G401 (cell line): ENCODE data around the gene GPR84. TPM values are rescaled to one million over a fixed set of nuclear protein-coding genes. Genes with fewer than 3 reads are reported as not detected.
"Not testable (repeated sequence)": the region's sequence is repeated elsewhere in the genome, so short reads cannot be mapped to it uniquely, and the experiment has no call there.

Source experiments
- DNase-seq: peaks from one replicate; pipeline ENCODE4 v3.0.0-alpha.2; 2015; ENCODE audit warnings: low spot score
- in situ Hi-C: cut with HindIII; loops from 2 replicates; pipeline ENCODE4 v1.10.0; 2016; ENCODE audit warnings: low sequenced_read_pairs, mixed read lengths
- total RNA-seq: library from RNA; depleted of rRNA; stranded (reverse); fragments of >200 nt; shearing (Covaris generic); gene quantifications from 2 replicates; pipeline ENCODE4 v1.2.3, GENCODE V29; 2014; rRNA removed

The GPR84 gene
- total RNA-seq, 1 experiment from 2014 or later = 1.0 TPM

DNA sequence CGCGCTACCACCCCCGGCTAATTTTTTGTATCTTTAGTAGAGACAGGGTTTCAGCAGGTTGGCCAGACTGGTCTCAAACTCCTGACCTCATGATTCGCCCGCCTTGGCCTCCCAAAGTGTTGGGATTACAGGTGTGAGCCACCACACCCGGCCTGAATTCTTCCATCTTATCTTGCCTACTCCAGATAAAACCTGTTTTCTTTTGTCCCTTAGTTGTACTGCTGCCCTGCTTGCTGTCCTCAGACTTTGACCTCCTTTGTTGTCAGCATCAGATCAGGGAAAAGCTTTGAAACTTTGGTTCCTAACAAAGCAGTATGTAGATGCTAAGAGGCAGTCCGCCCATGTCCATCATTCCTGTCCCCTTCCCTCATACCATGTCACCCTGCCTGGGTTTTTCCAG lies 23.4 kb downstream of the GPR84 start:
- in situ Hi-C loops = no loop called here
- DNase-seq = no peak

DNA sequence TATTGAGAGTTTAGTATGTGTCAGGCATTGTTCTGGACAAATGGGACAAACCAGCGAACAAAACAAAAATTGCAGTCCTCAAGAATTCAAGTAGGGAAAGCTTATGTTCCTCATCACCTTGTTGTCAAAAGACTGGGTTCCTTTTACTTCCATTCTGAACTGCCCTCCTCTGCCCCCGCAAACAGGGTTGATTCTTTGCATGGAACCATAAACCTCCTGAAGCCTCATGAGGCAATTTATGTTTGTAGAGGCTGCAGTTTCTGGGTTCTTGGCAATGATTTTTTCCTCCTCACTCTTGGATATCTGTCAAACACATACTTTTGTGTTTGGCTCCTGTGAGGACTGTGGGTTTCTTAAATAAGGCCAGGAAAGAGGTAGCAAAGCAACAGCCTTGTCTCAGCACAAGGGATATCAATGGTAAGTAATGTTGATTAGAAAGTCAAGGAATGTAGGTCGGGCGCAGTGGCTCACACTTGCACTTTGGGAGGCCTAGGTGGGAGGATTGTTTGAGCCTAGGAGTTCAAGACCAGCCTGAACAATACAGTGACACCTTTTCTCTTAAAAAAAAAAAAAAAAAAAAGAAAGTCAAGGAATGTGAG lies 25.5 kb downstream of the GPR84 start:
- in situ Hi-C loops = no loop called here
- no peak for DNase-seq

DNA sequence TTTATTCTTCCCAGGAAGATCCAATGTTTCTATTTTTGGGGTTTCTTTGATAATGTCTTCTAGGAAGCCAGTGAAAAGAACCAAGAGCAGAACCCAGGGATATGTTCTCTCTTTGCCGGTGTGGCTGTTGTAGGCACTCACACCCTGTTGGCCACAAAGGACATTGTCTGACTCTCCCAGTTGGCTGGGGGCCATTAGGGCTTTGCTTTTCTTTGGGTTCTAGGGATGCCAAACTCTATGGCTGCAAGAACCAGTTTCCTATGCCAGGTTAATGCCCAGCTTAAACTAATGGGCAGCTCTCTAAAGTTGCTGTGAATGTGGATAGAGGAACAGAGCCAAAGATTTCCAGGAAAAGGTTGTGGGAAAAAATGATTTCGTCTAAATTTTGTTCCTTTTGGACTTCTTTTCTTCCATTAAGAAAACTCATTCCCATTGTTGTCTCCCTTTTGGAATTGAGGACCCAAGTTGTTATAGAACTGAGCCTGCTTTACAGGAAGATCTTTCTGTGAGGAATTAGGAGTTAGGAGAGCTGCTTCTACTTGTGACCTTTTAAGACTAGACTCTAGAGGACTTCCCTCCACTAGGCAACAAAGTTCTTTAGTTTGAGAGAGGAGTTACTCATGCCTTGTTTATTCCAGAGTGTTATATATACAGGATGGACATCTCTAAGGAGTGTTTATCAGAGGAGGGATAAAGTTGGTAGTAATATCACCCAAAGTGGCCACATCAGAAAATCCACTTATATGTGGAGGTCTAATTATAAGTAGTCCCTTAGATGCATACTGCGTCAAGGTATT lies 26.2 kb downstream of the GPR84 start:
- in situ Hi-C loops = no loop called here
- DNase-seq = no peak

DNA sequence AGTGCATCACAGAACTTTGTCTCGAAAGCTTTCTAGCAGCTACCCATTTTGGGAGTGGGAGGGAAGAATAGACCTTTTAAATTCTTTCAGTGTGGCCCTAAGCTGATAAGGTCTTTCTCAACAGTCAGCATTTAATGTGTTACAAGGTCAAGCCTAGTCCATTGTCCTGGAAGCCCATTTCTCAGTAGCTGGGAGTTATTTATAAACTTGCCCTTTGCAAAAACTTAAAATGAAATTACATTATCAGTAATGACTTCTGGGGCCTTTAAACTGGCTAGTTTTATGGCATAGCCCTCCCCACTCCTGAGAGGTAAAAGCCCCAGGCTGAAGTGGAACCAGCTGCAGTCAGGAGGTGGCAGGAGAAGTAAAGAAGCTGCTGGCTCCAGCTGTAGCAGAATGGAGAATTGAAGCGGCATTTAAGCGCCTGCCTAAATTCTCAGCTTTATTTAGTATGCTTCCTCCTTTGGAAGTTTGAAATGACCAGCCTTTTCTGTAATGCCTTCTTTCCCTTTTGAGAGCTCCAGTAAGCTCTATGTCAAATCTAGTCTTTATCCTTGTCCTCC lies 26.9 kb downstream of the GPR84 start:
- in situ Hi-C loops = no loop called here
- DNase-seq = no peak

- DNase-seq = no peak
- in situ Hi-C loops = no loop called here
Observed at GRCh38 chr12:54333420-54334034, 30.8 kb downstream of the GPR84 start.

- in situ Hi-C loops = no loop called here
- DNase-seq = no peak
Observed at GRCh38 chr12:54331461-54331860, 32.8 kb downstream of the GPR84 start.

DNA sequence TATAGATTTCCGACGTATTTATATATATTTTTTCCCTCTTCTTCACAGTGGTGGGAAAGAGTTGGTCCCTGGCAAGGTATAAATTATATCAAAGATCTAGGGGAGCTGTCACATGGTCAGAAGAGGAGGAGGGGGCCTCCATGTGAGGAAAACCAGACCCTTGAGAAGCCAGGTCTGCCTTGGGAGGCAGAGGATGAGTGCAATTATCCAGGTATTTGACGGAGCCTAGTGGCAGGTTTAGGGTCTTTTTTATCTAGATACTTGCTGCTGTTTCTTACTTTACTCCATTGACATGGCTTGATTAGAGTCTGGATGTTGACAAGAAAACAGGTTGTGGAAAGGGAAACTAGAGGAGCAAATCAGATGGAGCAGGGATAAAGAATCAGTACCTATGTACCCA lies 33.8 kb downstream of the GPR84 start:
- in situ Hi-C loops = no loop called here
- DNase-seq = no peak

DNA sequence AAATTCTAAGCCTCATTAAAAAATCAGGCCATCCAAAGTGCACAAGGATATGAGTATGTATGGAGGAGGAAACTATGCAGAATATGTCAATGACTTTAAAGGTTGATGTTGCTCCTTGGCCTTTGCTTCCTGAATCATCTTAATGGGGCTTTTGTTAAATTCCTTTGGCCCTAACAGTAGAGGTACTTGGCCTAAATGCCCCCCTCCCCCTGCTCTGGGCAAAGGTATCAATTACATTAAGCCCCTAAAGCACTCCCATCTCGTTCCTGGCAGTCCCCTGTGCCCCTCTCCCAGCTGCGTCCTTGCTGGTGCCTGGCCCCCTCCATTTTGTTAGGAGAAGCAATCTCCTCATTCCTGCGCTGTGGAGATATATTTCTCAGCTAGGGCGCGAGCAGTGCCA lies 34.5 kb downstream of the GPR84 start:
- DNase-seq = peak; percentile 63
- in situ Hi-C loops = loop anchor here (5.0 kb wide), 1 partner anchor 37 kb away; no protein-coding TSS in a partner anchor

GRCh38 chr12:54328595-54329337 lies 35.5 kb downstream of the GPR84 start:
- DNase-seq = no peak
- in situ Hi-C loops = loop anchor here (5.0 kb wide), 1 partner anchor 36 kb away; no protein-coding TSS in a partner anchor

- DNase-seq = not testable (repeated sequence)
- in situ Hi-C loops = loop anchor here (5.0 kb wide), 1 partner anchor 33 kb away; no protein-coding TSS in a partner anchor
Observed at GRCh38 chr12:54325442-54326109, 38.7 kb downstream of the GPR84 start.

DNA sequence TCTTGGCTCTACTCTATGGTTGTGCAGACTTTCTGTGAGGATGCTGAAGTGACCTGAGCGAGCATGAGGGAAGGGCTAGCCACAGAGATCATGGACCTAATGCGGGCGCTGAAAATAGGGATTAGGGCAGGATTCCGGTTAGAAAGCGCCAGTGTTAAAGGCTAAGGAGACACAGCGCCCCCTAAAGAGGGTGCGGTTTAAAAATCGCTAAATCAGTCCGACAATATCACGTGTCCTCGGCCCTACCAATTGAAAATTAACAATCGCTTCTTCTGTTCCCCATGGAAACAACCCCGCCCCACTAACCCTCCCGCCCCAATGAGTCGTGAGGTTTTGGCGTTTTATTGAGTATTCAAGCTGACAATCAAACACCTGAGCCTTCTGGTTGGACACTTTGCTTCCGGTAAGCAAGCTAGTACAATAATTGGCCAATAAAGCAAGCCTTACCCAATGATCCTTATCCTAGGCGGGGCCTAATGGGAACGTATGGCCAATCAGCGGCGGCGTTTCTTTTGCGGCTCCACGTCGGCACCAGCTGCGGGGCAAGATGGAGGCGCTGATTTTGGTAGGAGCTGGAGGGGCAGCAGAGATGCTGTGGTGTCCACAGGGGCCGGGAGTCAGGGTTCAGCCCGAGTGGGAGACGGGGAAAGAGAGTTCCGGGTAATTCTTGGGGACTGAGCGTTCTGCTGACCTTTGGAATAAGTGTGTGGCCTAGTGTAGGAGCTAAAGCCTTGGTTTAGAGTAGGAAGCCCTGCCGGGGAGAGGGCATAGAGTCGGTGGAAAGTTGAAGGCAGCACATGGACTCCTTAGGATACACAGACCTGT lies 39.5 kb downstream of the GPR84 start, which contains the start of gene COPZ1:
Gene COPZ1 (plus strand): TSS at position 515 of the 825 bp plus-strand sequence. CDS start 33 bp downstream, at position 548.
- peak; percentile 100 for DNase-seq

DNA sequence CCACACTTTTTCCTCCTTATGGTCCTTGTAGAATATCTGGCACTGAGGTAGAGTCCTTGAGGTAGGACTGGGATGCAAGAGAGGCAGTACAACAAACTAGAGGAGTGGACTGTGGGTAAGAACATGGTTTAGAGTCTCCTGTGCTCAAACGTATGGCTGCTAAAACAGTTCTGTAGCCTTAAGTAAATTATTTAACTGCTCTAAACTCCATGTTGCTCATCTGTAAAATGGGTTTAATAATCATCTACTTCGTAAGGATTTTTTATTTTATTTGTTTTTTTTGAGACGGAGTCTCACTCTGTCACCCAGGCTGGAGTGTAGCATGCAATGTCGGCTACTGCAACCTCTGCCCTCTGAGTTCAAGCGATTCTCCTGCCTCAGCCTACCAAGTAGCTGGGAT lies 42.9 kb downstream of the GPR84 start:
- DNase-seq = no peak
- in situ Hi-C loops = no loop called here

More for the DNA sequence above, 39.5 kb downstream of the GPR84 start, which contains the start of gene COPZ1:
- in situ Hi-C loops = loop anchor here (5.0 kb wide), 1 partner anchor 33 kb away; no protein-coding TSS in a partner anchor

Other genes starting within 250 kb of the GPR84 start
- 52.2 and 64.7 TPM in 2 replicates for gene SMUG1, start 175.5 kb downstream of the GPR84 start, total RNA-seq
- gene CBX5, start 84.4 kb downstream of the GPR84 start, total RNA-seq = 59.0 and 67.6 TPM in 2 replicates
- gene HNRNPA1, start 83.8 kb downstream of the GPR84 start, total RNA-seq = 312 and 417 TPM in 2 replicates
- gene NFE2, start 63.5 kb downstream of the GPR84 start, total RNA-seq = 13.7 and 18.5 TPM in 2 replicates
- 219 and 225 TPM in 2 replicates for gene COPZ1, start 39.4 kb downstream of the GPR84 start, total RNA-seq
- gene ZNF385A, start 20.2 kb upstream of the GPR84 start, total RNA-seq = 6.0 and 8.6 TPM in 2 replicates
- 49.1 and 58.8 TPM in 2 replicates for gene ITGA5, start 54.8 kb upstream of the GPR84 start, total RNA-seq
- not detected in 2 replicates for gene GTSF1, start 109.1 kb upstream of the GPR84 start, total RNA-seq
- gene NCKAP1L, start 133.3 kb upstream of the GPR84 start, total RNA-seq = not detected in 2 replicates
- gene PDE1B, start 185.1 kb upstream of the GPR84 start, total RNA-seq = not detected in 2 replicates
- gene PPP1R1A, start 224.2 kb upstream of the GPR84 start, total RNA-seq = not detected in 2 replicates